Right lobe of liver (tissue), 4 donors: Measurements from ENCODE around the gene ABCC3.

Experiments
- CTCF ChIP-seq, 4 donors: fragments of 200-600 bp in 3 of 4; fragments of 450-650 bp in 1 of 4; IDR thresholded peaks; one replicate each; pipeline versions ENCODE4 v1.5.1 to v1.8.0; 2016 to 2022; ENCODE audit warnings: antibody characterized with exemption in 4 of 4, mild to moderate bottlenecking in 2 of 4
- POLR2A ChIP-seq: fragments of 450-650 bp; IDR thresholded peaks from one replicate; pipeline ENCODE4 v1.6.1; 2017; ENCODE audit warnings: antibody characterized with exemption, mild to moderate bottlenecking
- donor health status: DM: no; HTN: no; CAD: no.
- donor health status: DM: no; HTN: no; CAD: no.
- donor health status: DM: no; HTN: yes; CAD: no.

GRCh38 chr17:50642071-50642721 is 7.5 kb downstream of the ABCC3 start:
- TF ChIP-seq CTCF (IDR thresholded peaks at IDR 0.05) (no peak), POLR2A (no peak)
